HAP-1 (cell line): Measurements from ENCODE around the gene MAS1.

Experiments used
- DNase-seq, 2 experiments: peaks; one replicate each; pipeline ENCODE4 v3.0.0-alpha.2; 2016 to 2020; ENCODE audit warnings: low spot score in 2 of 2
- H3K27me3 ChIP-seq: fragments of 250-450 bp; sonication (Bioruptor Pico); 2 replicates; pipeline ENCODE4 v1.5.1; 2020; ENCODE audit warnings: low read depth, mild to moderate bottlenecking, moderate library complexity
- H3K36me3 ChIP-seq: fragments of 250-450 bp; sonication (Bioruptor Pico); replicated peaks from 2 replicates; pipeline ENCODE4 v1.5.1; 2020; ENCODE audit warnings: mild to moderate bottlenecking
- H3K4me1 ChIP-seq: fragments of 250-450 bp; sonication (Bioruptor Pico); 2 replicates; pipeline ENCODE4 v1.5.1; 2020; ENCODE audit warnings: mild to moderate bottlenecking
- H3K4me3 ChIP-seq: fragments of 250-450 bp; sonication (Bioruptor Pico); 2 replicates; pipeline ENCODE4 v1.5.1; 2020; ENCODE audit warnings: mild to moderate bottlenecking, moderate library complexity
- H3K9me3 ChIP-seq: fragments of 250-450 bp; sonication (Bioruptor Pico); 2 replicates; pipeline ENCODE4 v1.5.1; 2020; ENCODE audit warnings: mild to moderate bottlenecking, moderate library complexity
- in situ Hi-C: fragments of 300-500 bp; cut with MboI; formaldehyde crosslinking; loops from 3 replicates; pipeline ENCODE4 v1.14.3; 2020; ENCODE audit warnings: low sequenced_read_pairs, inconsistent platforms, mixed read lengths

MAS1 gene

DNA sequence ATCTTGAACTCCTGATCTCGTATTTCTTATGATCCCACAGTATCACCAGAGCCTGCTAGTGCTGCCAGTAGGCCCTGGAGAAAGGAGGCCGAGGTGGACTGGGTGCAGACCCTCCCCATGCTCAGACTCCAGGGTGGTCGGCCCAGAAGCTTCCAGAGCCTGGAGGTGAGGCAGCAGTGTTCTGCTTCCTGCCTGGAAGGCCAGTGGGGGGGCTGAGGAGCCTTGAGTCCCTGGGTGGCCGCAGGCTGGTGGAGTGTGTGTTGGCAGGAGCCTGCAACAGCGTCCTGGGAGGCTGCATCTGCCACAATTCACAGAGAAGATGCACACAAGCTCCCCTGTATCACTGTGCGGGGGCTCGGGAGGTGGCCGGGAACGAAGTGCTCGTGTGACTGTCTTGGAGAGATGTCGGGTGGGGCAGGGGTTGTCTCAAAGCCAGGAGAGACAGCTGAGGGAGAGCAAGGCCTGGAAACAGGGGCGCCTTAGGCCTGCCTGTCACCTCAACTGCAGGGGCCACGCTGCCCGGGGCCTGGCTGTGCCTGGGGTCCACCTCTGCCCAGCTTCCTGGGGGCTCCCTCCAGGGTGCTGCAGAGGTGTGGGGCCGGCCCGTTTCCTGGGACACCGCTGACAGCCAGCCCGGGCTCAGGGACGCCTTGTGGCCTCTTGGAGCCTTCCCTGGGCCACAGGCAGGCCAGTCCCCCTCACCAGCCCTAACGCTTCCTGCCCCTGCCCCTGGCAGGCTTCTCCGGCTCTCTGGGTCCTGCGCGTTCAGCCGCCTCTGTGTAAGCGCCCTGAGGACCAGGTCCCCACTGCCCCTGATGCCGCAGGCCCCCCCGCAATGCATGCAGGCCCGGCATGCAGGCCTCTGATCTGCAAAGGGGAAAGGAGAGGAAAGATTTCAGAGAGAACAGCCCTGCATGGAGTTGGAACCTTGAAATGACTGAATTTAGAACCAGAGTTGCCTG, 24.2 kb upstream of the MAS1 start:
- H3K4me3 ChIP-seq: no peak overlapping the region
- H3K4me1 ChIP-seq: no peaks in the 10 kb centered on the region
- H3K27me3 ChIP-seq: peaks cover 5% of the 10 kb centered on the region; the same call in 1 of the 2 replicates
- H3K9me3 ChIP-seq: no peaks in the 10 kb centered on the region; the same call in 1 of the 2 replicates
- no peaks in the 10 kb centered on the region for H3K36me3 ChIP-seq
- in situ Hi-C loops: loop anchor here (10.0 kb wide), 1 partner anchor 588 kb away; no protein-coding TSS in a partner anchor
- DNase-seq: no peak

DNA sequence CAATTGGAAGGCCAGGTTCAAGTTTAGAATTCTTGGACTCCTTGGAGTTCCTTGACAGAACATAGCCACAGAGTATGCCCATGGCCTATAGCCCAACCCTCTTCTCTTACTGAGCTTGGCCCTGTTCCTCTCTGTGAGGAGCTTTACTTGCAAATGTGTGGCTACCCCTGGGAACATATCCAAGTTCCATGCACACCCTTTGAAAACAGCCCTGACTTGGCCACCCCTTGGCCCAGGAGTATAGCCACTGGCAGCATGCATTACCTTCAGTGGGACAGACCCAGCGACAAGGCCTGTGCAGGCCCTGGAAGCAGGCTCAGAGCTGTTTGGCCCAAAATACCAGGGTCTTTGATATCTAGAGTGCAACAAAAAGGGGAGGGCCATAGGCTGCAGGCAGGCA, 19.5 kb upstream of the MAS1 start:
- in situ Hi-C loops: no loop called here
- no peak overlapping the region for H3K4me3 ChIP-seq
- no peaks in the 10 kb centered on the region for H3K36me3 ChIP-seq
- no peak for DNase-seq
- H3K4me1 ChIP-seq: no peaks in the 10 kb centered on the region
- no peaks in the 10 kb centered on the region for H3K27me3 ChIP-seq
- H3K9me3 ChIP-seq: no peaks in the 10 kb centered on the region; the same call in 1 of the 2 replicates

DNA sequence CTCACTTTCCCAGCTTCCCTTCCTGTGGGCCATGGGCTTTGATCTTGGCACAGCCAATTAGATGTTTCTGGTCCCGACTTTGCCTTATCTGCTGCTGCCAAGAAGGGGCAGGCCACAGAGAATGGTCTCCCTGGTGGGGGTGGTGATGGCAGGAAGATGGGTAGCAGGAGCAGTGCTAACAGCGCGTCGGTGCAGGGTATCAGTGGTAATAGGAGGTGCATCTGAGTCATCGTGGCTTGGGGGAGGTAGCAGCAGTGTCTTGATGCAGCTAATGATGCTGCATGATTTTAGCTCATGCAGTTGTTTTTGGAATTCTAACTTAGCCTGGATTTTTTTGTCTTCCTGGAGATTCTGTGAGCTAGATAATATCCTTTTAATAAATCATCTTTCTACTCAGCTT, 18.9 kb upstream of the MAS1 start:
- no peak for DNase-seq
- in situ Hi-C loops: no loop called here
- Histone ChIP-seq H3K4me1 (no peaks in the 10 kb centered on the region), H3K4me3 (no peak overlapping the region), H3K9me3 (no peaks in the 10 kb centered on the region; the same call in 1 of the 2 replicates), H3K27me3 (no peaks in the 10 kb centered on the region), H3K36me3 (no peaks in the 10 kb centered on the region)

- H3K9me3 ChIP-seq: no peaks in the 10 kb centered on the region
- H3K27me3 ChIP-seq: no peaks in the 10 kb centered on the region
- DNase-seq: no peak
- H3K4me3 ChIP-seq: no peak overlapping the region
- H3K36me3 ChIP-seq: no peaks in the 10 kb centered on the region
- in situ Hi-C loops: no loop called here
- H3K4me1 ChIP-seq: no peaks in the 10 kb centered on the region
Observed at GRCh38 chr6:159874435-159874834, 16.4 kb upstream of the MAS1 start.

DNA sequence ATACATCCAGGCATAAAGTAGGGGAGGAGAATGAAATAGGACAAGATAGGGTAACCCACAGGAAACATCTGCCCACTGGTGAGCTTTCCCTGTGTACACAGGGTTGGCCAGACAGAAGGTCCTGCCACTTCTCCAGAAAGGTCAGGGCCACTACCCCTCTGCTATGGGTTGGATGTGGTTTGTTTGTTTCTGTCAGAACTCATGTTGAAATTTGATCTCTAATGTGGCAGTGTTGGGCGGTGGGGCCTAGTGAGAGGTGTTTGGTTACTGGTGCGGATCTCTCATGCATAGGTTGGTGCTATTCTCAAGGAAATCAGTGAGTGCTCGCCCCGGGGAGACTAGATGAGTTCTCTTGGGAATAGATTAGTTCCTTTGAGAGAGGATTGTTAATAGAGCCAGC, 15.6 kb upstream of the MAS1 start:
- in situ Hi-C loops: no loop called here
- no peaks in the 10 kb centered on the region; the same call in 1 of the 2 replicates for H3K27me3 ChIP-seq

DNA sequence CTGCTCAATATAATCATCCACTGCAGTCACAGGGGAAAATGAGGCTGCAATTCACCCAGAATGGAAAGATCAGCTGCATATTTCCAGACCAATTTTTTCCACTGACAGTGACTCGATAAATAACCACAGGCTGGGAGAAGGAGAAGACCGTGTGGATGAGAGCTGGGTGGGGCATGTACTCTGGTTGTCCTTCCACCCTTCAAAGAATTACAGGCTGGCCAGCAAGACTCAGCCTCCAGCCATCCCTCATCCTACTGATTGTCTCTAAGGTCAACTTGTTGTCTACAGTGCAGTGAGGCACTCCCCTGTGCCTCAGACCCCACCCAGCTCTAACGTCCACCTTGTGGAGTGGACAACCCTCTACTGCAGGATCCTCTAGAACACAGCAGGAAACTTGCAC, 14.5 kb upstream of the MAS1 start:
- H3K4me3 ChIP-seq: no peak overlapping the region
- no peaks in the 10 kb centered on the region for H3K36me3 ChIP-seq
- DNase-seq: no peak
- peaks cover under 1% of the 10 kb centered on the region for H3K27me3 ChIP-seq
- H3K9me3 ChIP-seq: no peaks in the 10 kb centered on the region
- in situ Hi-C loops: no loop called here
- no peaks in the 10 kb centered on the region for H3K4me1 ChIP-seq

More for the DNA sequence above, 15.6 kb upstream of the MAS1 start:
- no peaks in the 10 kb centered on the region for H3K9me3 ChIP-seq
- peak in 1 of 2 experiments; percentile 15 for DNase-seq
- H3K4me1 ChIP-seq: no peaks in the 10 kb centered on the region
- H3K36me3 ChIP-seq: no peaks in the 10 kb centered on the region
- H3K4me3 ChIP-seq: no peak overlapping the region

GRCh38 chr6:159877256-159877808, 13.5 kb upstream of the MAS1 start:
- H3K27me3 ChIP-seq: peaks cover 2% of the 10 kb centered on the region

DNA sequence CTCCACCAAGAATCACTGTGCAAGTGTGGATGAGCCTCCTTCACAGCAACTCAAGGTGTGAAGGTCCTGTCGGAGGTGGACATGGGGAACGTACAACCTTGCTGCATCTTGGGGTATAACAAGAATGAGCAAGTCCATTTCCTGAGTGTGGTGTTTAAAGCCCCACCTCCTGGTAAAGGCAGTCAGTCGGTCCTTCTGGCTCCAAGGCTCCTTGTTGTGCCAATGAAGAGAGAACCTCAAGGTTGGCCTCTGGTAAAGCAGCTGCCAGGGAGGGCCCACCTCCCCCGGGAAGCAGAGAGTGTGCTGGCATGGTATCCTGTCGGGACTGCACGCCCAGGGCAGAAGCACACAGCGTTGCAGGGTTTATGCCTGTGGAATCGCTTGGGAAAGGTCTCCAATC, 12.4 kb upstream of the MAS1 start:
- no peaks in the 10 kb centered on the region for H3K9me3 ChIP-seq
- no peaks in the 10 kb centered on the region for H3K4me1 ChIP-seq
- H3K27me3 ChIP-seq: peaks cover 2% of the 10 kb centered on the region
- no peak for DNase-seq
- in situ Hi-C loops: no loop called here
- H3K36me3 ChIP-seq: no peaks in the 10 kb centered on the region
- H3K4me3 ChIP-seq: no peak overlapping the region

More at GRCh38 chr6:159877256-159877808, 13.5 kb upstream of the MAS1 start:
- no peaks in the 10 kb centered on the region for H3K36me3 ChIP-seq
- no peak for DNase-seq
- H3K9me3 ChIP-seq: no peaks in the 10 kb centered on the region
- in situ Hi-C loops: no loop called here
- H3K4me3 ChIP-seq: no peak overlapping the region
- no peaks in the 10 kb centered on the region for H3K4me1 ChIP-seq

DNA sequence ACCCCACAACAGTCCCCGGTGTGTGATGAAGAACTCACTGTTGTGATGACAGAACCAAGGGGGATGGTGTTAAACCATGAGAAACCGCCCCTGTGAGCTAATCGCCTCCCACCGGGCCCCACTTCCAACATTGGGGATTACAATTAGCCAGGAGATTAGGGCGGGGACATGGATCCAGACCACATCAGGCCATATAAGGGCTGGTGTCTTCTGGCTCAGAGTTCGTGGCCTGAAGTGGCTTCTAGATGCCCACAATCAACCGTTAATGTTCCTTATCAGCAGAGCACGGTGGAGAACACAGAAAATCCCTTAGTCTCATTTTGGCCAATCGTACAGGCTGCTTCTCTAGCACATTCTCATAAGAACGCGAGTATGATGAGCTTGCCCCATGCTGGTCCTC, 10.9 kb upstream of the MAS1 start:
- no peak overlapping the region for H3K4me3 ChIP-seq
- no peaks in the 10 kb centered on the region for H3K36me3 ChIP-seq
- H3K9me3 ChIP-seq: no peaks in the 10 kb centered on the region
- no peaks in the 10 kb centered on the region for H3K4me1 ChIP-seq
- peaks cover 2% of the 10 kb centered on the region for H3K27me3 ChIP-seq
- no peak for DNase-seq
- in situ Hi-C loops: no loop called here

- no peaks in the 10 kb centered on the region for H3K36me3 ChIP-seq
- H3K9me3 ChIP-seq: no peaks in the 10 kb centered on the region
- no peak for DNase-seq
- no peaks in the 10 kb centered on the region for H3K4me1 ChIP-seq
- in situ Hi-C loops: no loop called here
- H3K4me3 ChIP-seq: no peak overlapping the region
- H3K27me3 ChIP-seq: peaks cover 2% of the 10 kb centered on the region
Observed at GRCh38 chr6:159880412-159880975, 10.3 kb upstream of the MAS1 start.

DNA sequence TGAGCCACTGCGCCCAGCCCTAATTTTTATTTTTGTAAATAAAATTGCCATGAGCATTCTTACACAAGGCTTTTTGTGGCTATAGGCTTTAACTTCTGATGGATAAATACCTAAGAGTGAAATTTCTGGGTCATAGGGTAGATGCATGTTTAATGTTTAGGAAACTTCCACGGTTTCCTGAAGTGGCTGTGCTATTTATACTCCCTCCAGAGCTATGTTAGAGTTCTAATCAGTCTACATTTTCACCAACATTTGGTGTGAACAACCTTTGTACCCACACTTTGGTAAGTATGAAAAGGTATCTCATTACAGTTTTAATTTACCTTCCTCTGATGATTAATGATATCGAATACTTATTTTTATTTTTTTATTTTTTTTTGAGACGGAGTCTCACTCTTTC, 6.1 kb upstream of the MAS1 start:
- H3K36me3 ChIP-seq: no peaks in the 10 kb centered on the region
- peaks cover 29% of the 10 kb centered on the region for H3K27me3 ChIP-seq
- DNase-seq: no peak
- H3K9me3 ChIP-seq: no peaks in the 10 kb centered on the region
- no peak overlapping the region for H3K4me3 ChIP-seq
- in situ Hi-C loops: no loop called here
- no peaks in the 10 kb centered on the region for H3K4me1 ChIP-seq

DNA sequence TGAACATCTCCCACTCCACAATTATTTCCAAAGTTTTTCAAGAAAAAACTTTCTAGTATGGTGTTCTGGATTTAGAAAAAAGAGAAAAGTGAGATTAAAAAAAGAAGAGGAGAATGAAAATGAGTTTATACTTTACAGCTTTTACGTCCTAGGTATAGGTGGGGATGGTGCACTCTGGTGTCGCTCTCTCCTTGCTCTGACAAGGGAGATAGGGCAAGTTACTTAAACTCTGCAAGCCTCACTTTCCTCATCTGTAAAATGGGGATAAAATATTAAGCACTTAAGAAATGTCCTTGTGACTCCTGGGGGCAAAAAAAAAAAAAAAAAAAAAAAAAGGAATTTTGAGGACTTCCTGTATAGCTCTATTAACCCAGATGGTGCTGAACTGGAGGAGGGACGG, 4.5 kb upstream of the MAS1 start:
- Histone ChIP-seq H3K4me1 (no peaks in the 10 kb centered on the region), H3K9me3 (no peaks in the 10 kb centered on the region), H3K4me3 (no peak overlapping the region), H3K27me3 (peaks cover 44% of the 10 kb centered on the region), H3K36me3 (no peaks in the 10 kb centered on the region)
- DNase-seq: no peak
- in situ Hi-C loops: no loop called here

GRCh38 chr6:159887146-159887545, 3.6 kb upstream of the MAS1 start:
- H3K4me1 ChIP-seq: no peaks in the 10 kb centered on the region
- H3K27me3 ChIP-seq: peaks cover 48% of the 10 kb centered on the region
- in situ Hi-C loops: no loop called here
- DNase-seq: no peak
- no peak overlapping the region for H3K4me3 ChIP-seq
- H3K9me3 ChIP-seq: no peaks in the 10 kb centered on the region
- no peaks in the 10 kb centered on the region for H3K36me3 ChIP-seq

DNA sequence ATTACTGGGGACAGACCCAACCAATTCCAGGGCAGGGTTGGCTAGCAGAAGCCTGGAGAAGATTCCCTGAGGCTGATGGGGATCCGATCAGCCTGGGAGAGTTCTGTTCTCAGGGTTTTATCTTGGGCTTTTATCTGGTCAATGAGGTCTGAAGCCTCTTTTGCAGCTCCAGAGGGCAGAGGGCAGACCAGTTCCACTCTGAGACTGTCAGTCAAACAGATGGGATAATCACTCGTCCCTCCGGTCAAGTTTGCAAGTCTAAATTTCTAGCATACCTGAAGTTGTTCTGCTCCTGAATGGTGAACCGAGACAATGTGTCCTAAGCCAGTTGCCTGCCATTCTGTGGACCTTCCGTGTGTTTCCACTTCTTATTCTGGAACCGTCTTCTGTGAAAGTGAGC, 3.0 kb upstream of the MAS1 start:
- no peak overlapping the region for H3K4me3 ChIP-seq
- no peaks in the 10 kb centered on the region for H3K36me3 ChIP-seq
- peaks cover 51% of the 10 kb centered on the region for H3K27me3 ChIP-seq
- no peak for DNase-seq
- H3K4me1 ChIP-seq: no peaks in the 10 kb centered on the region
- in situ Hi-C loops: no loop called here
- no peaks in the 10 kb centered on the region for H3K9me3 ChIP-seq
